ENCODE measurements around the gene RIMKLB.
"Not testable (repeated sequence)": the region's sequence is repeated elsewhere in the genome, so short reads cannot be mapped to it uniquely, and the experiment has no call there.

The RIMKLB gene

DNA sequence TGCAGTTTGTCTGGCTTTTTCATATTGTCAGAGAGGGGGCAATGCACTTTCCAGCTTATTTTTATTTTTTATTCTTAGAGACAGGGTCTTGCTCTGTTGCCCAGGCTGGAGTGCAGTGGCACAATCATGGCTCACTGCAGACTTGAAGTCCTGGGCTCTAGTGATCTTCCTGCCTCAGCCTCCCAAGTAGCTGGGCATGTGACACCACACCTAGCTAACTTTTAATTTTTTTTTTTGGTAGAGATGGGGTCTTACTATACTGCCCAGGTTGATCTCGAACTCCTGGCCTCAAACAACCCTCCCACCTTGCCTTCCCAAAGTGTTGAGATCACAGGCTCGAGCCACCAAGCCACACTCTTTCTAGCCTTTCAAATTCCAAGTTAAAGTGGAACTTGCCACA lies 120.7 kb downstream of the RIMKLB start:
- DNase-seq (ENCODE audit: low read depth in 3 of 3), result no peak

DNA sequence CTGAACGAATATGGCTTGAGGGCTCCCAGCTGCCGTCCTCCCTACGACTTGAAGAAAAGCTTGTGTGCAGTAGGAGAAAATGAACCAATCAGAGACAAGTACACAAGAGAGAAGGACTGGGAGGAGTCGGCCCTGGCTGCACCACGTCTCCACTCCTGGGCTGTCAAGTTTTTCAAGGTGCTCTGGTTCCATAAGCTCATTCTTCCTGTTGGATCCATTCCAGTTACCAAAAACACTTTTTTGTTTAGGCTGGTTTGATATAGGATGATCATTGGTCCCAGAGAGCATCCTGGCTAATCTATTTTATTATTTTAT lies 121.8 kb downstream of the RIMKLB start:
- no peak for DNase-seq (ENCODE audit: low read depth in 3 of 3)

DNA sequence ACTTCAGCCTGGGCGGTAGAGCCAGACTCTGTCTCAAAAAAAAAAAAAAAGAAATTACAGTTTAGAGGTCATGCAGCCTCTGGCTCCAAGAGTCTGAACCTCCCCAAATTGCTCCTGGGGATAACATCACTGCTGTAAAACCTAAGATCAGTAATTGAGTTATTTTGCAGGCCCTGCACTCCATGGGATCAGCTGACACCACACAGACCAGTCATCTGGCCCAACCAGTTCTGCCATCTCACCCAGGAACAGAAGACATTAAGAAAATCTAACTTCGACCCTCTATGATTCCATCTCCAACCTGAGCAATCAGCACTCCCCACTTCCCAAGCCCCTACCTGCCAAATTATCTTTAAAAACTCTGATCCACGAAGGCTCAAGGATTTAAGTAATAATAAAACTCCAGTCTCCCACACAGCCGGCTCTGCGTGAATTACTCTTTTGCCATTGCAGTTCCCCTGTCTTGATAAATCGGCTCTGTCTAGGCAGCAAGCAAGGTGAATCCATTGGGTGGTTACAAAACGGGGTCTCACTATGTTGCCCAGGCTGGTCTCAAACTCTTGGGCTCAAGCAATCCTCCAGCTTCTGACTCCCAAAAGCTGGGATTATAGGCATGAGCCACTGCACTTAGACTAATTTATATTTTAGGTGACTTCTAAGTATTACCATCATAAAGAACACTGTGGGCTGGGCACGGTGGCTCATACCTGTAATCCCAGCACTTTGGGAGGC lies 123.1 kb downstream of the RIMKLB start:
- not testable (repeated sequence) for DNase-seq (ENCODE audit: low read depth in 3 of 3)

DNA sequence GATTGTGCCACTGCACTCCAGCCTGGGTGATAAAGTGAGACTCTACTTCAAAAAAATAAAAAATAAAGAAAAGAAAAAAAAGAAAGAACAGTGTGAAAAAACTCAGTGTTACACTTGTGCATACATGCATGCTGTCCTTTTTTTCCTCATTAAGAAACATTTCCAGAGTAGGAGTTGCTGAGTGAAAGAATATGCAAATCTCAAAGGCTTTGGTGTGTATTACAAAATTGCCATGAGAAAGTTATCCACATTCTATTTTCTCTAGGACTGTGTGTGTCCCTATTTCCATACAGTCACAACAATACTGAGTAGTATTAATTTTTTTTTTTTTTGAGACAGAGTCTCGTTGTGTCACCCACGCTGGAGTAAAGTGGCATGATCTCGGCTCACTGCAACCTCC lies 123.8 kb downstream of the RIMKLB start:
- no peak for DNase-seq (ENCODE audit: low read depth in 3 of 3)

DNA sequence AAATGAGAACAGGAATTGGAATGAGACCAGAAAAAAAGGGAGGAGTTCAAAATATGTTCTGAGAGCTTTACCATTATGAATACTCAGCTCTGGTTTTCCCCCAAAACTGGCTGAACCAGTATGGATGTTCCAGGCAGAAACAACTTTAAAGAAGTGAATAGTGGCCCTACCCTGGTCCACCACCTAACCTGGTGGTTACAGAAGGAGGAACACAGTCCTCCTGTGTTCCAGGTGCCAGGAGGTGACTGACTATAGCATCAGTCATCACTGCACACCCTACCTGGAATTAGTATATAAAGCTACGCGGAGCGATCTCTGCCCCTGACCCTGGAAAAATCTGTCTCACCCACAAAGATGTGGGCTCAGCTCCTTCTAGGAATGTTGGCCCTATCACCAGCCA lies 124.5 kb downstream of the RIMKLB start, which contains the start of gene A2ML1:
Gene A2ML1 (plus strand): TSS at position 324 of the 400 bp plus-strand sequence. CDS start 31 bp downstream, at position 355.
- DNase-seq (ENCODE audit: low read depth in 3 of 3), result no peak

DNA sequence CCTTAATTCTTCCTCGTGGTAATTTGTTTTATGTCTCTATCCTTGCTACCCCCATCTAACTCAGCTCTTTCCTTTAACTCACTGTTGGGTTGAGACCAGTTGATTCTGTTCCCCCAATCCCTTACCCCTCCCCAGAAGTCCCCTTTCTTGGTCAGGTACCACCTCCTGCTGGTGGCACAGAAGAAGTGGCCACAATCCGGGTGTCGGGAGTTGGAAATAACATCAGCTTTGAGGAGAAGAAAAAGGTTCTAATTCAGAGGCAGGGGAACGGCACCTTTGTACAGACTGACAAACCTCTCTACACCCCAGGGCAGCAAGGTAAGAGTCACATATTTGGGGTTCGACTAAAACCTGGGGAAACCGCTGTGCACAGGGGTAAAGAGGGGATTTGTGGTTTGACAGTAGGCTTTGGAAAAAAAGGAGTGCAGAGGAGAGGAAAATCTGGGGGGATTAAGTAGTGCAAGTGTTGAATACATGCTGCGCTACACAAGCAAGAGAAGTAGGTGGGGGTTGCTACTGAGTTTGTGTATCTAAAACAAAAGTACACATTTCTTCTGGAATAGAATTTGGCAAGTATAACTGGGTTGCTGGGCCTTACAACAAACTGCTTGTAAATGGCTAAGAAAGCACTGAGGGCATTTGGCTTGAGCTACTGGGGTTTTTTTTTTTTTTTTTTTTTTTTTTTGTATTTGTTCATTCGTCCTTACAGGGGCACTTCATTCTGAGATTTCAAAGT lies 125.9 kb downstream of the RIMKLB start:
- DNase-seq (ENCODE audit: low read depth in 3 of 3), result no peak

DNA sequence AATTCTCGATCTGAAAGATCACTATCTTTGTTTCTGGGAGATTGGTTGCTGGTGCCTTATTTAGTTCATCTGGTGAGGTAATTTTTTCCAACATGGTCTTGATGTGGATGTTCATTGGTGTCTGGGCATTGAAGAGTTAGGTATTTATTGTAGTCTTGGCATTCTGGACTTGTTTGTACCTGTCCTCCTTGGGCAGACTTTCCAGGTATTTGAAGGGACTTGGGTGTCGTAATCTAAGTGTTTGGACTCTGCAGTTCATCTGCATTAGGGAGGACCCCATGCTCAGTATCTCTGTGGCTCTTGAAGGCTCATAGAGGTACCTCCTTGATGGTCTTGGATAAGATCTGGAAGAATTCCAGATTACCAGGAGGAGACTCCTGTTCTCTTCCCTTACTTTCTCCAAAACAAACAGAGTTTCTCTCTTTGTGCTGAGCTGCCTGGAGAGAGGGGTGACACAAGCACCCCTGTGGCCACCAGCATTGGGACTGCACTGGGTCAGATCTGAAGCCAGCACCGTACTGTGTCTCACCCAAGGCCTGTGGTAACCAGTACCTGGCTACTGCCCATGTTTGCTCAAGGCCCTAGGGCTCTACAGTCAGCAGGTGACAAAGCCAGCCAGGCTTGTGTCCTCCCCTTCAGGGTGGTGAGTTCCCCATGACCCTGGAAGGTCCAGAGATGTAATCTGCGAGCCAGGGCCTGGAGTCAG lies 129.9 kb downstream of the RIMKLB start:
- DNase-seq (ENCODE audit: low read depth in 3 of 3), result no peak

DNA sequence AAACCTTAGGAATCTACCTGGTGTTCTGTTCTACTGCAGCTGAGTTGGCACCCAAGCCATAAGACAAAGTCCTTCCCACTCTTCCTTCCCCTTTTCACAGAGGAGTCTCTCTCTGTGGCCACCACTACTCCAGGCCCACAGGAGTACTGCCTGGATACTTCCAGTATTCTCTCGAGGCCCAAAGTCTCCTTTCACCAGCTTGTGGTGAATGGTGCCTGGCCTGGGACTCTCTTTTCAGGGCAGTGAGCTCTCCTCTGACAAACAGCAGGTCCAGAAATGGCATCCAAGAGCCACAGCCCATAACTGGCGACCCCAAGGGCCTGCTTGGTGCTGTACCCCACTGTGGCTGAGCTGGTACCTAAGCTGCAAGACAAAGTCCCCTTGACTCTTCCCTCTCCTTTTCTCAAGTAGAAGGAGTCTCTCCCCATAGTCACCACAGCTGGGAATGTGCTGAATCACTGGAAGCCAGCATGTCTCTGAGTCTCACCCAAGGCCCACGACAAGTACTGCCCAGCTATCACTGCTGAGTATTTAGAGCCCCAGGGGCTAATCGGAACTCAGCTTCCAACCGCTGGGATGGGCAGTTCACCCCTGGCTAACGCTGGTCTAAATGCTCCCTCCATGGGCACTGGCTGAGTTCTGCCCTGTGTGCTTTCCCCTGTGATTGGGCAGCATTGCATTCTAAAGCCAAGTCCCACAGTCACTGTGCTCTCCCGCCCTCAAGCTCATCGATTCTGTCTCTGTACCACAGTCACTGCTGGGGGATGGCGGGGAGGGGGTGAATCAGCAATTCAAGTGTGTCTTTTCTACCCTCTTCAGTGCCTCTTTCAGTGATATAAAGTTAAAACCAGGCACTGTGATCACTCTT lies 130.7 kb downstream of the RIMKLB start:
- no peak for DNase-seq (ENCODE audit: low read depth in 3 of 3)

DNA sequence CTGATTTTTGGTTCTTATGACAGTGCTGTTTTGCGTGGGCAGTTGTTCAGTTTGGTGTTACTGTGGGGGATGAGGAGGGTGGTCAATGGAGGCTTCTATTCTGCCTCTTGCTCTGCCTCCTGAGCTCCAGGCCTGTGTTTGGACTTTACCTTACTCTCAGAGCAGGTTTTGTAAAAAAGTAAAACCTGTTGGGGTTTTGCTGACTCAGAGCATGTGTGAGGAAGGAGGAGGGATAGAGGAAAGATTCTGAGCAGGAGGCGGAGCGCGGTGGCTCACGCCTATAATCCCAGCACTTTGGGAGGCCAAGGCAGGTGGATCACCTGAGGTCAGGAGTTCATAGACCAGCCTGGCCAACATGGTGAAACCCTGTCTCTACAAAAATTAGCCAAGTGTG lies 131.3 kb downstream of the RIMKLB start:
- no peak for DNase-seq (ENCODE audit: low read depth in 3 of 3)

DNA sequence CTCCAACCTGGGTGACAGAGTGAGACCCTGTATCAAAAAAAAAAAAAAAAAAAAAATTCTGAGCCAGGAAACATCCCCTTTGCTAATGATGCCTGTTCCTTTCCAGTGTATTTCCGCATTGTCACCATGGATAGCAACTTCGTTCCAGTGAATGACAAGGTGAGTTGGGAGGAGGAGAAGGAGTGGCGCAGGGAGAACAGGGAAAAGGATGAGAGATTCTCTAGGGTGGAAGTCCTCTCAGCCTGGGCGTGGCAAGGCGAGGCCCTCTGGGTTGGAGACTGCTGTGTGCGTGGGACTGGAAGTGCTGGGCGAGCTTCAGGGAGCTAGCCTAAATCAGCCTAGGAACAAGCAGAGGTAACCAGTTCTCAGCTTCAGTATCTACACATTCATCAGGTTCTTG lies 131.8 kb downstream of the RIMKLB start:
- no peak for DNase-seq (ENCODE audit: low read depth in 3 of 3)

DNA sequence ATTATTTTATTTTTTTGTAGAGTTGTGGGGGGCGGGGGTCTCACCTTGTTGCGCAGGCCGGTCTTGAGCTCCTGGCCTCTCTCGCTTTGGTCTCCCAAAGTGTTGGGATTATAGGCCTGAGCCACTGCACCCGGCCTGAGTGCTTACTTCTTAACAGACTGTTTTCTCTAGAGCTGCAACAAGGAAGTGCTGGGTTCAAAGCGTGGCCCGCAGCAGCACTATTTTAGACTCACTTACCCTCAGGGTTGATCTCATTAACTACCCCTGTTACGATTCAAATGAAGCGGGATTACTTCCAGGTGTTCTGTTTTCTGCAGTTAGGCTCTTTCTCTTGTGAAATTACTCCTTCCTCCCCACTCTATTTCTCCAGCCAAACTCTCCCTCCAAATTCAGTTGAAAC lies 133.3 kb downstream of the RIMKLB start:
- no peak for DNase-seq (ENCODE audit: low read depth in 3 of 3)

DNA sequence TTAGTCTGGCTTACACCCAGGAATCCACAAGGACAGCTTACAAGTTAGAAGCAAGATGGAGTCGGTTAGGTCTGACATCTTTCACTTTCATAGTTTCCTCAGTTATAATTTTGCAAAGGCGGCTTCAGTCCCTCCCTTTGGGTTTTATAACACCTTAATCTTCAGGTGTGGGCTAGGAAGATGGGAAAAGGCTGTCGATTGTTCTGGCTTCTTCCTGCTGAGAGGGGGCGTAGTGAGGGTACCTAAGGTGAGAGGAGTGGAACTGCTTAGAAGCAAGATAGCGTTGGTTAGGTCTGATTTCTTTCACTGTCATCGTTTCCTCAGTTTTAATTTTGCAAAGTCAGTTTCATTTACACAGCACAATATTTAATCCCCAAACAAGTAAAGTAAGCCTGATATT lies 134.7 kb downstream of the RIMKLB start:
- no peak for DNase-seq (ENCODE audit: low read depth in 3 of 3)
